ENCODE data around the gene AXDND1.

The AXDND1 gene

GRCh38 chr1:179530352-179530751, 164.6 kb downstream of the AXDND1 start:
- H3K27ac ChIP-seq, result no peak overlapping the region

DNA sequence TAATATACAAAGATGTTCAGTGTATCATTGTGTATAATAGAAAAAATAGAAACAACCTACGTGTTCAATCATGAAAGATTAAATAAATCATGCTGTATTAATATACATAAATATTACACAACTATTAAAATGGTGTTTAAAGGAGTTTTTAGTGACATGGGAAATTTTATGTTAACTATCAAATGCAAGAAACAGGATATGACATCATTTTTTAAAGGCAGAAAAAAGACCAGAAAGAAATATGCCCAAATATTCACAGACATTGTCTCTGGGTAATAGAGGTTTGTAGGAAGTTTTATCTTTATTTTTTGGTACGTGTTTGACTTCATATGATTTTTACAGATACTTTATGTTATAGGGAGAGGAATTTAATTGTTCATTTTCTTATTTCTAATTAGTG, 176.0 kb downstream of the AXDND1 start:
- no peak overlapping the region for H3K27ac ChIP-seq
- TF ChIP-seq, protein P1, sequence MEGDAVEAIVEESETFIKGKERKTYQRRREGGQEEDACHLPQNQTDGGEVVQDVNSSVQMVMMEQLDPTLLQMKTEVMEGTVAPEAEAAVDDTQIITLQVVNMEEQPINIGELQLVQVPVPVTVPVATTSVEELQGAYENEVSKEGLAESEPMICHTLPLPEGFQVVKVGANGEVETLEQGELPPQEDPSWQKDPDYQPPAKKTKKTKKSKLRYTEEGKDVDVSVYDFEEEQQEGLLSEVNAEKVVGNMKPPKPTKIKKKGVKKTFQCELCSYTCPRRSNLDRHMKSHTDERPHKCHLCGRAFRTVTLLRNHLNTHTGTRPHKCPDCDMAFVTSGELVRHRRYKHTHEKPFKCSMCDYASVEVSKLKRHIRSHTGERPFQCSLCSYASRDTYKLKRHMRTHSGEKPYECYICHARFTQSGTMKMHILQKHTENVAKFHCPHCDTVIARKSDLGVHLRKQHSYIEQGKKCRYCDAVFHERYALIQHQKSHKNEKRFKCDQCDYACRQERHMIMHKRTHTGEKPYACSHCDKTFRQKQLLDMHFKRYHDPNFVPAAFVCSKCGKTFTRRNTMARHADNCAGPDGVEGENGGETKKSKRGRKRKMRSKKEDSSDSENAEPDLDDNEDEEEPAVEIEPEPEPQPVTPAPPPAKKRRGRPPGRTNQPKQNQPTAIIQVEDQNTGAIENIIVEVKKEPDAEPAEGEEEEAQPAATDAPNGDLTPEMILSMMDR (conservative IDR thresholded peaks at IDR 0.05; ENCODE audit: low read depth), result no peak
- no peak for DNase-seq (ENCODE audit: low spot score)
- ChIA-PET POLR2A (ENCODE audit: low non-redundant PET) (no interaction called here), CTCF (no interaction called here)

More at GRCh38 chr1:179530352-179530751, 164.6 kb downstream of the AXDND1 start:
- POLR2A ChIA-PET (ENCODE audit: low non-redundant PET), result no interaction called here
- TF ChIP-seq, protein P1 (conservative IDR thresholded peaks at IDR 0.05; ENCODE audit: low read depth), result no peak
- DNase-seq (ENCODE audit: low spot score), result no peak
- CTCF ChIA-PET, result no interaction called here

- TF ChIP-seq, protein P1 (conservative IDR thresholded peaks at IDR 0.05; ENCODE audit: low read depth), result no peak
- ChIA-PET POLR2A (ENCODE audit: low non-redundant PET) (no interaction called here), CTCF (no interaction called here)
- H3K27ac ChIP-seq, result no peak overlapping the region
- no peak for DNase-seq (ENCODE audit: low spot score)
Measured at GRCh38 chr1:179545321-179545720, 179.6 kb downstream of the AXDND1 start.

DNA sequence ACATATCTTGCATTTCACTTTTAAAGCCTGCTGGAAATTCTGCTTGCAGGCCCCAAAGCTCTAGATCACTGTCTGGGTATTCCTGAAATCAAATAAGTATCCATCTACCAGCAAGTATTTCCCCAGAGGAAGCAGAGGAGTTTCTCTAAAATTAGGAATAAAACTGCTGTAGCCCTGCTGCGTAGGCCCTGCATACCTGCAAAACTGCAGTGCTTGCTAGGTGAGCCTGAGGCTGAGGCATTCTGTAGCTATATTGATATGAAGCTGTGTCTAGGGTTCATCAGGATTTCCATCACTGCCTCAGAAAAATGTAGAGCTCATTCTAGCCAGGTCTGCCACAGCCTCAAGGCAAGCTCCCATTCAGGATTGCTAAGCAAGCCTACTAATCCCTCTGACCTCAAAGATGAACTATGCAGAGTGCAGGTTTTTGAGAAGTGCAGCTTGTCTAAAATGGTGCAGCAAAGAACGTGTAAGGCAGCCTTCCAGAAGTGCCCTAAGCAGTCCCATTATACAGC, 181.3 kb downstream of the AXDND1 start:
- ChIA-PET POLR2A (ENCODE audit: low non-redundant PET) (no interaction called here), CTCF (interaction anchor here (0.7 kb wide), 1 partner anchor 39 kb away, joined by 3 read pairs; no protein-coding TSS in a partner anchor)
- no peak overlapping the region for H3K27ac ChIP-seq
- TF ChIP-seq, protein P1 (conservative IDR thresholded peaks at IDR 0.05; ENCODE audit: low read depth), result no peak
- no peak for DNase-seq (ENCODE audit: low spot score)

DNA sequence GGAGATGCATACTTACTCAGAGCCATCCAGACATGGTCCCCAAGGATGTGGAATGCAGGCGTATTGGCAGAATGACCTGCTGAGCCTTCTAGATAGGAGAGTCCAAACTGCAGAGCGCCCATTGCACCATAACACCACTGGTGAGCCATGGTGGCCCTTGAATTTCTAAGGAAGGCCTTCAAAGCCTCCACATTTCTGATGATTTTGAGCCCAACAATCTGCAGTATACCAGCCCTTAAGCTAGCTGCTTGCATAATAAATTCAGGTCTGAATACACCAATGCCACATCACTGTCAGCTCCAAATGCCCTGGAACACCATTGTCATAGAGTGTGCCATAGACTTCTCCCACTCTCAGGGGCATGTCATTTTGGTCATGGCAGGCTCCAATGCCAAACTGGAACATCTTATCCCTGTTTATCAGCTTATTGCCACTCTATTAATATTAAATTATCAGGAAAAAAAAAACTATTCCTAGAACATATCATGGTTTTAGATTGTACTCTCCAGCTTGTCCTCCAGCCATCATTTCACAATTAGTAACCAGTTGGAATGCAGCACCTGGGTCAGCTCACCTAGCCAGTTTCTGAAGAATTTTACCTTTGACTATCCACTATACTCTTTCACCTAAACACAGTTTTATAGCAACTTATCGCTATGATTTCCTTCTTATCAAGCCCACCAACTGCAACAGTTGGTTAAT, 183.0 kb downstream of the AXDND1 start:
- no peak overlapping the region for H3K27ac ChIP-seq
- TF ChIP-seq, protein P1 (conservative IDR thresholded peaks at IDR 0.05; ENCODE audit: low read depth), result no peak
- no peak for DNase-seq (ENCODE audit: low spot score)
- ChIA-PET CTCF (interaction anchor here (0.6 kb wide), 2 partner anchors 129 to 1087 kb away, joined by 4 to 6 read pairs; no protein-coding TSS in a partner anchor), POLR2A (ENCODE audit: low non-redundant PET) (no interaction called here)

- no peak overlapping the region for H3K27ac ChIP-seq
- ChIA-PET CTCF (interaction anchor here (0.6 kb wide), 1 partner anchor 128 kb away, joined by 6 read pairs; no protein-coding TSS in a partner anchor), POLR2A (ENCODE audit: low non-redundant PET) (no interaction called here)
- no peak for DNase-seq (ENCODE audit: low spot score)
- TF ChIP-seq, protein P1 (conservative IDR thresholded peaks at IDR 0.05; ENCODE audit: low read depth), result no peak
Measured at GRCh38 chr1:179549368-179549700, 183.6 kb downstream of the AXDND1 start.
